Activated naive CD8-positive, alpha-beta T cell treated with anti-CD3 and anti-CD28 coated beads, Interleukin-2, amount 50 U/mL, for 24 hours (primary cell): ENCODE results near the gene TMIE.

Experiments
- ATAC-seq: fragments of 150-1000 bp; cut with Tn5 transposase; one replicate; pipeline ENCODE4 v1.10.0; 2021
- DNase-seq: peaks from one replicate; pipeline ENCODE4 v3.0.0; 2021
- H3K27ac Mint-ChIP-seq: one replicate; pipeline ENCODE4 v1.8.0; 2021; ENCODE audit warnings: mild to moderate bottlenecking, mixed read lengths
- H3K27me3 Mint-ChIP-seq: one replicate; pipeline ENCODE4 v1.8.0; 2021; ENCODE audit warnings: mixed read lengths
- H3K36me3 Mint-ChIP-seq: one replicate; pipeline ENCODE4 v1.8.0; 2021; ENCODE audit warnings: low read depth, mixed read lengths
- H3K4me1 Mint-ChIP-seq: one replicate; pipeline ENCODE4 v1.8.0; 2021; ENCODE audit warnings: mixed read lengths
- H3K4me3 Mint-ChIP-seq: one replicate; pipeline ENCODE4 v1.8.0; 2021; ENCODE audit warnings: mild to moderate bottlenecking, moderate library complexity, mixed read lengths
- H3K9me3 Mint-ChIP-seq: one replicate; pipeline ENCODE4 v1.8.0; 2021; ENCODE audit warnings: mixed read lengths

TMIE gene

GRCh38 chr3:46759239-46760167 lies 58.3 kb downstream of the TMIE start:
- ATAC-seq = no peak
- Mint-ChIP-seq H3K9me3 (peaks cover 22% of the 10 kb centered on the region), H3K27me3 (peaks cover 3% of the 10 kb centered on the region), H3K36me3 (no peaks in the 10 kb centered on the region), H3K4me3 (no peak overlapping the region), H3K27ac (no peak overlapping the region), H3K4me1 (no peaks in the 10 kb centered on the region)
- no peak for DNase-seq
